Measurements from ENCODE around the gene RSBN1.

- no peak for TF ChIP-seq CTCF (IDR thresholded peaks at IDR 0.05)
- TF ChIP-seq POLR2A (IDR thresholded peaks at IDR 0.05) = no peak
- TF ChIP-seq EP300 (IDR thresholded peaks at IDR 0.05) = no peak
- TF ChIP-seq POLR2AphosphoS5 (IDR thresholded peaks at IDR 0.05) = no peak
These were observed 38.0 kb upstream of the RSBN1 start for GRCh38 chr1:113850127-113850796.
